Thyroid gland (tissue), 4 donors: ENCODE results near the gene ENPP3. TPM values are rescaled to one million over a fixed set of nuclear protein-coding genes. Genes with fewer than 3 reads are reported as not detected.

ENCODE experiments used
- DNase-seq, 2 donors: peaks; one replicate each; pipeline ENCODE4 v3.0.0-alpha.2; 2019
- H3K27ac ChIP-seq, 3 donors: fragments of 200-600 bp; sonication (generic); 1 replicate in 2 of 3; 2 replicates in 1 of 3; pipeline ENCODE4 v1.5.1; 2016 to 2019; ENCODE audit warnings: mild to moderate bottlenecking in 1 of 3, moderate library complexity in 1 of 3
- H3K27me3 ChIP-seq: fragments of 200-600 bp; sonication (generic); one replicate; pipeline ENCODE4 v1.5.1; 2019
- H3K36me3 ChIP-seq, 2 donors: fragments of 200-600 bp; sonication (generic); one replicate each; pipeline ENCODE4 v1.5.1; 2016 to 2019
- H3K4me1 ChIP-seq, 2 donors: fragments of 200-600 bp; sonication (generic); one replicate each; pipeline ENCODE4 v1.5.1; 2017 to 2019
- H3K4me3 ChIP-seq, 3 donors: fragments of 200-600 bp; sonication (generic); replicated peaks in 1 of 3; 1 replicate in 2 of 3; 2 replicates in 1 of 3; pipeline ENCODE4 v1.5.1; 2016; ENCODE audit warnings: mild to moderate bottlenecking in 1 of 3
- H3K9me3 ChIP-seq: fragments of 200-600 bp; sonication (generic); one replicate; pipeline ENCODE4 v1.5.1; 2017
- POLR2A ChIP-seq, 2 donors: fragments of 450-650 bp; IDR thresholded peaks; one replicate each; pipeline ENCODE4 v1.6.1; 2017; ENCODE audit warnings: antibody characterized with exemption in 2 of 2, mild to moderate bottlenecking in 2 of 2, moderate library complexity in 1 of 2
- WGBS, 2 donors: methylation state at CpG; one replicate each; pipeline ENCODE4 v1.1.5; 2017; 5-methylcytosine and 5-hydroxymethylcytosine counted together
- intact Hi-C: fragments of 100-400 bp; cut with DNase I; formaldehyde crosslinking; loops from one replicate; pipeline ENCODE4 v1.15.1; 2023
- total RNA-seq, 4 donors: library from RNA; depleted of rRNA; stranded (reverse); fragments of >200 nt; gene quantifications; one replicate each; pipeline ENCODE4 v1.2.3, GENCODE V29; 2016
- TF ChIP-seq, protein P1 (sequence below), 6 experiments: fragments of 200-600 bp in 3 of 6; fragments of 450-650 bp in 3 of 6; sonication (generic) in 3 of 6; IDR thresholded peaks; one replicate each; pipeline ENCODE4 v1.5.1; 2016 to 2019; ENCODE audit warnings: antibody characterized with exemption in 6 of 6, mild to moderate bottlenecking in 2 of 6, inconsistent platforms in 1 of 6, moderate library complexity in 1 of 6

The ENPP3 gene
- total RNA-seq, 4 donors from 2014 or later: 0.29 to 2.1 (median 0.85) TPM

GRCh38 chr6:131775886-131776285, 138.8 kb downstream of the ENPP3 start:
- WGBS, 2 donors: 85 to 88% methylated on average over 3 of the region's 3 CpGs
- intact Hi-C loops: no loop called here

GRCh38 chr6:131776985-131777384, 139.9 kb downstream of the ENPP3 start:
- TF ChIP-seq, protein P1, sequence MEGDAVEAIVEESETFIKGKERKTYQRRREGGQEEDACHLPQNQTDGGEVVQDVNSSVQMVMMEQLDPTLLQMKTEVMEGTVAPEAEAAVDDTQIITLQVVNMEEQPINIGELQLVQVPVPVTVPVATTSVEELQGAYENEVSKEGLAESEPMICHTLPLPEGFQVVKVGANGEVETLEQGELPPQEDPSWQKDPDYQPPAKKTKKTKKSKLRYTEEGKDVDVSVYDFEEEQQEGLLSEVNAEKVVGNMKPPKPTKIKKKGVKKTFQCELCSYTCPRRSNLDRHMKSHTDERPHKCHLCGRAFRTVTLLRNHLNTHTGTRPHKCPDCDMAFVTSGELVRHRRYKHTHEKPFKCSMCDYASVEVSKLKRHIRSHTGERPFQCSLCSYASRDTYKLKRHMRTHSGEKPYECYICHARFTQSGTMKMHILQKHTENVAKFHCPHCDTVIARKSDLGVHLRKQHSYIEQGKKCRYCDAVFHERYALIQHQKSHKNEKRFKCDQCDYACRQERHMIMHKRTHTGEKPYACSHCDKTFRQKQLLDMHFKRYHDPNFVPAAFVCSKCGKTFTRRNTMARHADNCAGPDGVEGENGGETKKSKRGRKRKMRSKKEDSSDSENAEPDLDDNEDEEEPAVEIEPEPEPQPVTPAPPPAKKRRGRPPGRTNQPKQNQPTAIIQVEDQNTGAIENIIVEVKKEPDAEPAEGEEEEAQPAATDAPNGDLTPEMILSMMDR (IDR thresholded peaks at IDR 0.05): no peak
- TF ChIP-seq POLR2A (IDR thresholded peaks at IDR 0.05): no peak
- Histone ChIP-seq H3K9me3 (no peaks in the 10 kb centered on the region), H3K27me3 (no peaks in the 10 kb centered on the region), H3K4me3 (no peak overlapping the region), H3K4me1 (peaks cover 0 to 3% of the 10 kb centered on the region in 2 donors), H3K27ac (no peak overlapping the region), H3K36me3 (no peaks in the 10 kb centered on the region)
- no peak for DNase-seq
- intact Hi-C loops: no loop called here
- 87 to 94% methylated on average over 2 of the region's 2 CpGs for WGBS, 2 donors

More at GRCh38 chr6:131775886-131776285, 138.8 kb downstream of the ENPP3 start:
- Histone ChIP-seq H3K4me1 (peaks cover 0 to 3% of the 10 kb centered on the region in 2 donors), H3K27ac (no peak overlapping the region), H3K36me3 (no peaks in the 10 kb centered on the region), H3K27me3 (no peaks in the 10 kb centered on the region), H3K4me3 (no peak overlapping the region), H3K9me3 (no peaks in the 10 kb centered on the region)
- TF ChIP-seq POLR2A (IDR thresholded peaks at IDR 0.05): no peak
- TF ChIP-seq, protein P1 (IDR thresholded peaks at IDR 0.05): no peak
- DNase-seq: no peak

GRCh38 chr6:131778169-131778568, 141.1 kb downstream of the ENPP3 start:
- TF ChIP-seq, protein P1 (IDR thresholded peaks at IDR 0.05): no peak
- no peak for TF ChIP-seq POLR2A (IDR thresholded peaks at IDR 0.05)
- no peaks in the 10 kb centered on the region for H3K9me3 ChIP-seq
- H3K4me3 ChIP-seq: no peak overlapping the region
- peaks cover 0 to 3% of the 10 kb centered on the region in 2 donors for H3K4me1 ChIP-seq
- H3K36me3 ChIP-seq: no peaks in the 10 kb centered on the region
- no peaks in the 10 kb centered on the region for H3K27me3 ChIP-seq
- 70 to 71% methylated on average over 1 of the region's 1 CpG for WGBS, 2 donors
- H3K27ac ChIP-seq: no peak overlapping the region
- intact Hi-C loops: no loop called here
- DNase-seq: no peak

DNA sequence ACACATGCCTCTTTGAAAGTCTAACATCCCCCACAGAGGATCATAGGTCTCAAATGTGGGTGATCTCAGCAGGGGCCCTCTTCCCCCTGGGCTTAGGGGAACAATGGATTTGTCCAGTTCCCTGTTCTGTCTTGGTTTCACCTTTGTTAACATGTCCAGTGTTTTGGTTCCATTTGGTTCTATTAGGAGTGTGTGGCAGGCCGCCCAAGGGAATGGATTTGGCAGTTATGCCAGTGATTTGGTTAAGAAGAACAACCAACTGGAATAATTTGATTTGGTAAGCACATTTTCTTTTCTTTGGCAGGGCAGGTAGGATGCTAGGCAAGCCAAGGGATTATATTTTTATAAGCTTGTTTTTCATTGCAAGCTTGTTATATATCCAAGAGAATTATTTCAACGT, 142.2 kb downstream of the ENPP3 start:
- DNase-seq: peak; percentile 54 to 85
- Histone ChIP-seq H3K4me3 (no peak overlapping the region), H3K27me3 (no peaks in the 10 kb centered on the region), H3K27ac (no peak overlapping the region), H3K9me3 (no peaks in the 10 kb centered on the region), H3K36me3 (no peaks in the 10 kb centered on the region), H3K4me1 (peaks cover 0 to 3% of the 10 kb centered on the region in 2 donors)
- WGBS, 2 donors: 29 to 46% methylated on average over 2 of the region's 2 CpGs
- intact Hi-C loops: no loop called here
- TF ChIP-seq, protein P1 (IDR thresholded peaks at IDR 0.05): no peak
- TF ChIP-seq POLR2A (IDR thresholded peaks at IDR 0.05): no peak

DNA sequence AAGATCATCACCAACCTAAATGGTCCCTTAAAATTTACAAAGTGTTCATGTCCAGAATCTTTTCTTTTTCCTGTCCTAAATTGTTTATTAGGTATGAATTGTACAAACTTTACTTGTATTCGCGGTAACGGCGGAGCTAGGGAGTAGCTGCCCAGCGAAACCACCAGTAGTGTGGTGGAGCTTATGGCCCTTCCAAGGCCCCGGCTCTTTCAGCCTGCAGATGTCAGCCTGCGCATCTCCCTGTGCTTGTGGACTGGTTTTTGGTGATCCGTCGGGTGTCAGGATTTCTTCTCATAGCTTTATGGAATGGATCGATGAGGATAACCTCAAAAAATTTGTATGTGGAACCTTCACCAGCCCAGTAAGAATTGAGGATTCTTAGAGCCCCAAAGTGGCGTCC, 143.5 kb downstream of the ENPP3 start:
- Histone ChIP-seq H3K27ac (no peak overlapping the region), H3K4me3 (no peak overlapping the region), H3K4me1 (peaks cover 0 to 3% of the 10 kb centered on the region in 2 donors), H3K27me3 (no peaks in the 10 kb centered on the region), H3K36me3 (no peaks in the 10 kb centered on the region), H3K9me3 (no peaks in the 10 kb centered on the region)
- no peak for TF ChIP-seq POLR2A (IDR thresholded peaks at IDR 0.05)
- TF ChIP-seq, protein P1 (IDR thresholded peaks at IDR 0.05): no peak
- intact Hi-C loops: loop anchor here (5.0 kb wide), 1 partner anchor 132 kb away; no protein-coding TSS in a partner anchor
- DNase-seq: no peak
- WGBS, 2 donors: 93 to 96% methylated on average over 11 of the region's 11 CpGs
